Activated naive CD8-positive, alpha-beta T cell (primary cell): ENCODE results near the gene KLHL29.

Experiments used
- H3K27ac Mint-ChIP-seq: one replicate; pipeline ENCODE4 v1.8.0; 2021; ENCODE audit warnings: mixed read lengths
- H3K27me3 Mint-ChIP-seq: one replicate; pipeline ENCODE4 v1.8.0; 2021; ENCODE audit warnings: mixed read lengths
- H3K36me3 Mint-ChIP-seq: one replicate; pipeline ENCODE4 v1.8.0; 2021; ENCODE audit warnings: mixed read lengths
- H3K4me1 Mint-ChIP-seq: one replicate; pipeline ENCODE4 v1.8.0; 2021; ENCODE audit warnings: low read depth, mixed read lengths
- H3K4me3 Mint-ChIP-seq: one replicate; pipeline ENCODE4 v1.8.0; 2021; ENCODE audit warnings: mild to moderate bottlenecking, mixed read lengths
- H3K9me3 Mint-ChIP-seq: one replicate; pipeline ENCODE4 v1.8.0; 2021; ENCODE audit warnings: low read depth, mixed read lengths

KLHL29 gene

DNA sequence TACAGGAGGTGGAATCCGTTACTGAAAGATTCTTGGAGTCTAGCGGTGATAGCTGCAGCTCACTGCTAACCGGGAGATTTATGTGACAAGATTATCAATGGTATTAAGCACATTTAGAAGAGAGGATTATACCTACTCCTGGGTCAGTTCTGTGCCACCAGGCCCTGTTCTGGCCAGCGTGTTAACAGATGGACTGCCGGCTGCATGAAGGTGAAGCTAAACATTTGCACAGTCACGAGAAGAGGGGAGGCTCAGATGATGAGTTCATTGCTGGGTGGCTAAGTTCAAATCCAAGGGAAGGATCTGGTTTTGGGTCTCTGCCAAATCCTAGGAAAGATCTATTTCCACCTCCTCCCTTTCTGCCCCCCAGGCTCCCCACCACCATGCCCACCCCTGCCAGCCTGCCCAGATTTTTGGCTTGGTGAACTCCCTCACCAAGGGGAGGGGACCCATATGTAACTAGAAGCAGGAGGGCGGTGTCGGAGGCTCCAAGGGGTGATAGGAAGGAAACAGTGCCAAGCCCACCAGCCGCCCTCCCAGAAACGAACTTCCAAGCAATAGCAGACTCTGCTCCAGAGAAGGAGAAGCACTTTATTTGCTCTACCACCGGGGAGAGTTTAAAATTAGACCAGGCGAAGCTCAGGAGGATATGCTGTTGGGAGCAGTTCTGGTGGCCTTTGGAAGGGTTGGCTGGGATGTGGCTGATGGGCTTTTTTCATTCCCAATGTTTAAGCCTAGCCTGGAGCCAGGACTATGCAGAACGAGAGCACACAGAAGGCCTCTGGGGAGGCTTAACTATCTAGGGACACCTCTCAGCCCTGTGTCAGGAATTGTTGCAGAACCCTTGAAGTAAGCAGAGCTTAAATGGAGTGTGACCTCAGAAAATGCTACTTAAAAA, 200.5 kb downstream of the KLHL29 start:
- no peak overlapping the region for H3K4me3 Mint-ChIP-seq
- no peak overlapping the region for H3K27ac Mint-ChIP-seq
- H3K4me1 Mint-ChIP-seq: no peaks in the 10 kb centered on the region
- H3K9me3 Mint-ChIP-seq: no peaks in the 10 kb centered on the region
- H3K27me3 Mint-ChIP-seq: no peaks in the 10 kb centered on the region
- H3K36me3 Mint-ChIP-seq: no peaks in the 10 kb centered on the region

GRCh38 chr2:23586741-23587306, 201.8 kb downstream of the KLHL29 start:
- no peaks in the 10 kb centered on the region for H3K9me3 Mint-ChIP-seq
- no peaks in the 10 kb centered on the region for H3K4me1 Mint-ChIP-seq
- H3K4me3 Mint-ChIP-seq: no peak overlapping the region
- no peaks in the 10 kb centered on the region for H3K36me3 Mint-ChIP-seq
- H3K27ac Mint-ChIP-seq: no peak overlapping the region
- no peaks in the 10 kb centered on the region for H3K27me3 Mint-ChIP-seq

GRCh38 chr2:23587341-23587880, 202.4 kb downstream of the KLHL29 start:
- Mint-ChIP-seq H3K27ac (no peak overlapping the region), H3K4me3 (no peak overlapping the region), H3K36me3 (no peaks in the 10 kb centered on the region), H3K9me3 (no peaks in the 10 kb centered on the region), H3K4me1 (no peaks in the 10 kb centered on the region), H3K27me3 (no peaks in the 10 kb centered on the region)

DNA sequence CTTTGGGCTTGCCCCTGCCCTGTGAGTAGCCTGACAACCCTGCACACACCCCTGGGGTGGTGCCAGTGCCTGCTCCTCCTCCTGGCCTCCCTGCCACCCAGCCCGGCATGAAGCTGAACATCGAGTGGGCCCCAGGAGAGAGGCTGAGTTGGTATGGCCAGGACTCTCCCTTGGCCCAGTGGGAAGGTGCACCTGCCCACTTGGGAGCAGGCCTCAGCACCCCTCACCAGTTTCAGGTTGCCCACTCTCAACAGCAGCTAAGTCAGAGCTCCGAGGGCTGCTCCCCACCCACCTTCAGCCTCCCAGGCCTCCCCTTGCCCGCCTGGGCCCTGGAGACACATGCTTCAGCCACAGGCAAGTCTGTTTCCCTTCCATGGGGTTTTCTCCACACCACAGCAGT, 203.1 kb downstream of the KLHL29 start:
- Mint-ChIP-seq H3K4me1 (no peaks in the 10 kb centered on the region), H3K27me3 (no peaks in the 10 kb centered on the region), H3K27ac (no peak overlapping the region), H3K36me3 (no peaks in the 10 kb centered on the region), H3K4me3 (no peak overlapping the region), H3K9me3 (no peaks in the 10 kb centered on the region)

DNA sequence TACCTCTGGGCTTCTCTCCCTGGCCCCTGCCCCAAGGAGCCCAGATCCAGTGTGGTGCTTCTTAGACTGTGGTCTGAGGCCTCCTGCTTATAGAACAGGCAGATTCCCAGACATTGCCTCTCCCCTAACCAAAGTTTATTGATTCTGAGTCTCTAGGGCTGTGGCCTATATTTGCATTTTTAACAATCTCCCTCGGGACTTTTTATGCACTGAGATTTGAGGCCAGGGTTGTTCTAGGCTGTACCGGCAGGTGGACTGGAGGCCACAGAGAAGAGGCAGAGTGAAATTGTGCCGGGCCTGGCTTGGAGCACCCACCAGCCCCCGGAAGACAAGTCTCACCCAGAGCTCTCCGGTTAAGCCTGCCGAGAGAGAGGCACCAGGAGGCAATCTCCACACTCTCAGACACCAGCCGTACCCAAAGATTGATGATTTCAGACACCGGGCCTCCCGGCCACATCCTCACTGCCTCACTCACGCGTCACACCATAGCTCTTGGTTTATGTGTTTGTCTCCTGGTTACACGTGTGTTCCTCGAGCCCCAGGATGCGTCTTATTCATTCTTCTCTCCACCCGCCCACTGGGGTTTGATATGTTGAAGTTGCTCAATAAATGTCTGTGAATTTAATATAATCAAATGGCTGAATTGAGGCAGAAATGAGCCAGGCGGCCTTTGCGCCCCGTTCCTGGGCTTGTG, 203.7 kb downstream of the KLHL29 start:
- Mint-ChIP-seq H3K4me1 (no peaks in the 10 kb centered on the region), H3K27me3 (no peaks in the 10 kb centered on the region), H3K9me3 (no peaks in the 10 kb centered on the region), H3K36me3 (no peaks in the 10 kb centered on the region), H3K27ac (no peak overlapping the region), H3K4me3 (no peak overlapping the region)

GRCh38 chr2:23589220-23589647, 204.3 kb downstream of the KLHL29 start:
- no peaks in the 10 kb centered on the region for H3K36me3 Mint-ChIP-seq

DNA sequence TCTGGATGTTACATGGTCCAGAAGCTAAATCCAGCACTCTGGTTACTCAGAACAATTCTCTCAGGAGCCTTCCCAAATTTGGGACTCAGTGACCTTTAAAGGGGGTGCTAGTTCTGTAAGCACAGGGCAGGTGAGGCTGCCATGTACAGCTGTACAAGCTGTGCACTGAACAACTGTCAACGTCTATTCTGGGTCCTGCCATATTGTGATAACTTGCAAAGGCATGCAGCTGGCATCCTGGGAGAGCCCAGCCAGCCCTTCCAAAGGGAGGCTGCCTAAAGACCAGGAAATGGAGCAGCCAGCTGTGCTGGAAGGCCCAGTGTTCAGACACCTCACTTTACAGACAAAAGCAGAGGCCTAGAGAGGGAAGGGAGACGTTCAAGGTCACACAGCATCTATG, 204.8 kb downstream of the KLHL29 start:
- no peak overlapping the region for H3K4me3 Mint-ChIP-seq
- no peaks in the 10 kb centered on the region for H3K9me3 Mint-ChIP-seq
- H3K4me1 Mint-ChIP-seq: no peaks in the 10 kb centered on the region
- no peaks in the 10 kb centered on the region for H3K36me3 Mint-ChIP-seq
- H3K27me3 Mint-ChIP-seq: no peaks in the 10 kb centered on the region
- H3K27ac Mint-ChIP-seq: no peak overlapping the region

More at GRCh38 chr2:23589220-23589647, 204.3 kb downstream of the KLHL29 start:
- Mint-ChIP-seq H3K27ac (no peak overlapping the region), H3K4me3 (no peak overlapping the region), H3K9me3 (no peaks in the 10 kb centered on the region), H3K27me3 (no peaks in the 10 kb centered on the region), H3K4me1 (no peaks in the 10 kb centered on the region)

DNA sequence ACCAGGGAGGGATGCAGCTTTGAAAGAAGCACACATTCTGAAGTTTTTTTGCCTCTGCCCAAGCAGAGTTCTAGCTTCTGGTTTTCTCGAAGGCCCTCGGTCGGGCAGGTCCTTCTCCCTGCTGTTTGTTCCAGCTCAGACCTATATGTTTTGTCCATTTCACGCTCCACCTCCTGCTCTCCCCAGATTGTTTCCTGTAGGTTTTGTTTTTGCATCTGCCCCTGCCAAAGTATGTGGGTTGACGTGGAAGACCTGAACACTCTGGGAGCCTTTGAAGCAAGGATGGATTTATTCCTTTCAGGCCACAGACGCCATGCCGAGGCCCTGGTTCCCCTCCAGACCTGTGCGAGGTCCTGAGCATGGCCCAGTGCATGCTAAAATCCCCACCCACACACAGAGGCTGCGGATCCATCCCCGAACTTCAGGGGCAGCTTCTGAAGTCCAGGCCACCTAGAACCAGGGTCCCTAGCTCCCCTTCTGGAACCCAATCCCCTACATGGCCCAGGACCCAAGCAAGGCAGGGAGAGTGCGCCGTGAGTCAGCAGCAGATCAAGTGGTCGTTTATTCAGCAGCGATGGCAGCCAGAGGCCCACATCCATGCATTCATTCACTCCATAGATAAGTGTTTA, 205.4 kb downstream of the KLHL29 start:
- no peaks in the 10 kb centered on the region for H3K36me3 Mint-ChIP-seq
- H3K27me3 Mint-ChIP-seq: no peaks in the 10 kb centered on the region
- H3K9me3 Mint-ChIP-seq: no peaks in the 10 kb centered on the region
- no peak overlapping the region for H3K4me3 Mint-ChIP-seq
- no peaks in the 10 kb centered on the region for H3K4me1 Mint-ChIP-seq
- no peak overlapping the region for H3K27ac Mint-ChIP-seq

- Mint-ChIP-seq H3K9me3 (no peaks in the 10 kb centered on the region), H3K27me3 (no peaks in the 10 kb centered on the region), H3K36me3 (no peaks in the 10 kb centered on the region), H3K4me1 (no peaks in the 10 kb centered on the region), H3K27ac (no peak overlapping the region), H3K4me3 (no peak overlapping the region)
Measured at GRCh38 chr2:23591111-23591510, 206.1 kb downstream of the KLHL29 start.

DNA sequence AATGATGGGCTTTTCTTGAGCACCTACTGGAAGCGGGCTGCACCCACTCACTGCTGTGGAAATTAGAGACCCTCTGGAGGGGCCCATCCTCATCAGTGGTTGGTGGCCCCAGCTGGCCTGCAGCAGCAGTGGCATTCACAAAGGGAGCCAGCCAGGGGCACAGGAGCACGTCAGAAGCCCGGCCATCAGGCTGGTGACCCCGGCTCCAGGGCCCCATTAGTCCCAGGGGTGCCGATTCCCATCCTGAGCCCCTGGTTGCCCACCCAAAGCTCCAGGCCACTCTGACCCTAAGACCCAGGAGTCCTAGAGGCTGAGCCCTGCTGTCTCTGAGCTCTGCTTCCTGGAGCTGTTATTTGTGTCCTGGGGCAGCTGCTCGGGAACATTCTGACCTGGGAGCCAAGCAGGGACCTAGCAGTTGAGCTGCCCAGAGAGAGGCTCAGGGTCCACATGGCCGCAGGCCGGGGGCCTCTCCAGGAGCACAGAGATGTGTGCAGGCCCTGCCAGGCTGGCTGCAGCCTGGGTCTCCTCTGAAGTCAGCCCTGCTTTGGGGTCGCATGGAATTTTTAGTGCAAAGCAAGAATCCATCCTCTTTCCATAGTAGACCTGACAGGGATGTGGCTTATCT, 207.2 kb downstream of the KLHL29 start:
- Mint-ChIP-seq H3K4me3 (no peak overlapping the region), H3K27ac (no peak overlapping the region), H3K36me3 (no peaks in the 10 kb centered on the region), H3K27me3 (no peaks in the 10 kb centered on the region), H3K9me3 (no peaks in the 10 kb centered on the region), H3K4me1 (no peaks in the 10 kb centered on the region)

DNA sequence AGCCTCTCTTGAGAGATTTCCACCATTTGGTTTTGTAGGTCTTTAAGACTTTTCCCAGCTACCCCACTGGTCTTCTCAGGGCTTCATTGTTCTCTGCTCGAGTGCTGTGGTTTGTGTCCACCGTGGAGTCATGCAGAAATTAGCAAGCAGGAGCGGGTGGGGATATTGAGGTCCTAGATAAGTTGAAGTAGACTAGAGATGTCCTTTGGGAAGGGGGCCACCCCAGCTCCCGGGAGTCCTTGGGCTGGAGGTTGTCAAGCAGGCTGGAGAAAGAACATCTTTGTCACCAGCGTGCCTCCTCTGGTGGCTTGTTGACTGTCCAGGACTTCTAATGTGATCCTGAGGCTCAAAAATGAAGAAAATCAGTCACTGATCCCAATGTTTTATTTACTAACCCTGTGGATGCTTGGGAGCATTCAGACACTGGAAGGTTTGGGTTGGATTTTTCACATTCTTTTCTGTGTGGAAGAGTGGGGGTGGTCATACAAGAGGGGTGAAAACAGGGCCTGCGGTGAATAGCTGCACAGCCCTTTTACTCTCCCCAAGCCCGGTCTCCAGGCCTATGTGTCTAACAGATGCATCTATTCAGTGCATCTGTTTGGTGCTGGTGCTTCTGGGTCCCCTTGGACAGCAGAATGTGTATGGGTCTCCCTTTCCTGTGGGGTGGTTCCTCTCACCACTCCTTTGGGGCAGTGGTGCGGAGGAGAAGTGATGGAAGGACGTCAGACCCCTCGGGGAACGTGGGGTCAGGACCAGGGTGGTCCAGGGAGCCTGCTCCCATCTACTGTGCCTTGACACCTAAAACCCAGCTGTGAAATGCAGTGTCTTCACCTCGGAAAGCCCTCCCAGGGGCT, 208.1 kb downstream of the KLHL29 start:
- H3K27me3 Mint-ChIP-seq: no peaks in the 10 kb centered on the region
- no peaks in the 10 kb centered on the region for H3K4me1 Mint-ChIP-seq
- no peak overlapping the region for H3K27ac Mint-ChIP-seq
- H3K4me3 Mint-ChIP-seq: no peak overlapping the region
- no peaks in the 10 kb centered on the region for H3K9me3 Mint-ChIP-seq
- H3K36me3 Mint-ChIP-seq: no peaks in the 10 kb centered on the region

DNA sequence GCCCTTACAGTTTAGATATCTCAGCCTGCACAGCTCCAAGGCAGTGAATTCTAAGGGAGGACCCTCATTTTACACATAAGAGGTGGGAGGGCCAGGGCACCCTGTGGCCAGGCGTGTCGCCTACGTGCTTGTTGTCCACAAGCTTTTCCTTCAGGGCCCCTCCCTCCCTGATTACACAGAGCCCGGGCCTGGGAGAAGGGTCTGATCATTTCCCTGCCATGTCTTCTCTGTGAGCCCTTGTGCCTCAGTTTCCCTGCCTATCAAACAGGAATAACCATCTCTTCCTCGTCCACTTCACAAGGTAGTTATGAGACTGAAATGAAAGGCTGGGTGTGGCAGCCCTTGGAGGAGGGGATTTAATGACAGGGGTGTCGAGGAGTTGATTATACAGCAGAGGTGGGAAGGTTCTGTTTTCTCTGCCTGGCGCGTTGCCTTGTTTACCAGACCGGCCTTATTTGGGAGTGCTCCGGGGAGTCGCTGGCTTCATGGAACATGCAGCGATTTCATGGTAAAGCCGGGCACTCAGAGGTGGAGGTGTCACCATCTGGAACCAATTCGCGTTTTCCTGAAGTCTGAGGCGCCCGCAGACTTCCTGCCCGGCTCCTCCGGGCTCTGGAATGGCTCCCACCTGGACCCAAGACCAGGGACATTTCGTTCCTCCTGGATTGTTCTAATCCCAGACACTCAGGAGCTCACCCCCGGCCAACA, 208.9 kb downstream of the KLHL29 start:
- Mint-ChIP-seq H3K9me3 (no peaks in the 10 kb centered on the region), H3K4me1 (no peaks in the 10 kb centered on the region), H3K36me3 (no peaks in the 10 kb centered on the region), H3K27ac (no peak overlapping the region), H3K27me3 (no peaks in the 10 kb centered on the region), H3K4me3 (no peak overlapping the region)

GRCh38 chr2:23594460-23594825, 209.5 kb downstream of the KLHL29 start:
- Mint-ChIP-seq H3K27me3 (no peaks in the 10 kb centered on the region), H3K36me3 (no peaks in the 10 kb centered on the region), H3K4me3 (no peak overlapping the region), H3K9me3 (no peaks in the 10 kb centered on the region), H3K27ac (no peak overlapping the region), H3K4me1 (no peaks in the 10 kb centered on the region)
